Measurements from ENCODE around the gene JPH2.

- TF ChIP-seq GATA2 (IDR thresholded peaks at IDR 0.05; ENCODE audit: low read depth, low read length) (no peak), GATA3 (IDR thresholded peaks at IDR 0.05; ENCODE audit: low read depth, low read length) (no peak)
Observed at GRCh38 chr20:44083220-44083933, 103.6 kb downstream of the JPH2 start.
